HUES48 (cell line): ENCODE data around the gene GBX1.

Experiments used
- H3K27ac ChIP-seq: one replicate; pipeline ENCODE4 v1.7.0; 2013; ENCODE audit warnings: low read depth, low read length, inconsistent platforms
- H3K27me3 ChIP-seq: 2 replicates; pipeline ENCODE4 v1.6.1; 2013; ENCODE audit warnings: mild to moderate bottlenecking, low read length; ENCODE audit not compliant: control insufficient read depth, insufficient read depth
- H3K36me3 ChIP-seq: 2 replicates; pipeline ENCODE4 v1.6.1; 2013; ENCODE audit warnings: low read length; ENCODE audit not compliant: control insufficient read depth, insufficient read depth
- H3K4me1 ChIP-seq: 2 replicates; pipeline ENCODE4 v1.6.1; 2013; ENCODE audit warnings: mild to moderate bottlenecking, low read length; ENCODE audit not compliant: control insufficient read depth, insufficient read depth
- H3K4me3 ChIP-seq: 2 replicates; pipeline ENCODE4 v1.5.1; 2013; ENCODE audit warnings: mild to moderate bottlenecking, low read depth, low read length
- H3K9ac ChIP-seq: 2 replicates; pipeline ENCODE4 v1.6.1; 2013; ENCODE audit warnings: mild to moderate bottlenecking, low read depth, low read length, moderate library complexity
- H3K9me3 ChIP-seq: 2 replicates; pipeline ENCODE4 v1.6.1; 2013; ENCODE audit warnings: low read length; ENCODE audit not compliant: control insufficient read depth, insufficient read depth

GBX1 gene

GRCh38 chr7:151167197-151167961 is at the start of gene GBX1:
Gene GBX1, minus strand, starts transcription at chr7:151167694. Its CDS starts 146 bp downstream, at chr7:151167548.
- Histone ChIP-seq H3K27me3 (peaks cover 96% of the 10 kb centered on the region), H3K27ac (no peak within 1 kb of the TSS), H3K4me3 (peak within 1 kb of the TSS; percentile 67), H3K36me3 (no peaks in the 10 kb centered on the region), H3K9me3 (no peaks in the 10 kb centered on the region), H3K4me1 (0 out of 2 replicates have a peak, but pooled peaks cover 4% of the 10 kb centered on the region), H3K9ac (no peak within 1 kb of the TSS)

GRCh38 chr7:151215396-151215795 is 47.9 kb upstream of the GBX1 start:
- H3K9ac ChIP-seq = no peak overlapping the region
- H3K4me3 ChIP-seq = no peak overlapping the region
- H3K9me3 ChIP-seq = no peaks in the 10 kb centered on the region
- H3K27me3 ChIP-seq = no peaks in the 10 kb centered on the region
- peaks cover 85% of the 10 kb centered on the region for H3K36me3 ChIP-seq
- no peak overlapping the region for H3K27ac ChIP-seq
- H3K4me1 ChIP-seq = peaks cover 8% of the 10 kb centered on the region; the same call in 1 of the 2 replicates

GRCh38 chr7:151213826-151214225 is 46.3 kb upstream of the GBX1 start:
- H3K36me3 ChIP-seq = peaks cover 71% of the 10 kb centered on the region

GRCh38 chr7:151212626-151213025 is 45.1 kb upstream of the GBX1 start:
- H3K9me3 ChIP-seq = no peaks in the 10 kb centered on the region
- no peak overlapping the region for H3K4me3 ChIP-seq
- no peak overlapping the region for H3K27ac ChIP-seq
- peaks cover 8% of the 10 kb centered on the region for H3K4me1 ChIP-seq
- no peaks in the 10 kb centered on the region for H3K27me3 ChIP-seq
- H3K36me3 ChIP-seq = peaks cover 59% of the 10 kb centered on the region
- H3K9ac ChIP-seq = no peak overlapping the region

More at GRCh38 chr7:151213826-151214225, 46.3 kb upstream of the GBX1 start:
- H3K27me3 ChIP-seq = no peaks in the 10 kb centered on the region
- H3K4me3 ChIP-seq = no peak overlapping the region
- H3K9ac ChIP-seq = no peak overlapping the region
- H3K9me3 ChIP-seq = no peaks in the 10 kb centered on the region
- peaks cover 8% of the 10 kb centered on the region for H3K4me1 ChIP-seq
- no peak overlapping the region for H3K27ac ChIP-seq

GRCh38 chr7:151211155-151211772 is 43.8 kb upstream of the GBX1 start:
- peaks cover 8% of the 10 kb centered on the region for H3K4me1 ChIP-seq
- H3K27ac ChIP-seq = no peak overlapping the region
- no peak overlapping the region for H3K4me3 ChIP-seq
- H3K36me3 ChIP-seq = peaks cover 45% of the 10 kb centered on the region
- no peaks in the 10 kb centered on the region for H3K27me3 ChIP-seq
- H3K9me3 ChIP-seq = no peaks in the 10 kb centered on the region
- H3K9ac ChIP-seq = no peak overlapping the region

- Histone ChIP-seq H3K36me3 (peaks cover 35% of the 10 kb centered on the region), H3K9ac (no peak within 1 kb of the TSS), H3K4me3 (no peak within 1 kb of the TSS), H3K9me3 (no peaks in the 10 kb centered on the region), H3K27ac (no peak within 1 kb of the TSS), H3K4me1 (peaks cover 8% of the 10 kb centered on the region), H3K27me3 (no peaks in the 10 kb centered on the region)
Measured at GRCh38 chr7:151210087-151210854, 42.8 kb upstream of the GBX1 start, which contains the start of gene H2BK1. Gene H2BK1, minus strand, starts transcription at chr7:151210488. Its CDS starts 170 bp downstream, at chr7:151210318.

- Histone ChIP-seq H3K27ac (no peak overlapping the region), H3K27me3 (no peaks in the 10 kb centered on the region), H3K4me1 (peaks cover 8% of the 10 kb centered on the region), H3K9ac (no peak overlapping the region), H3K9me3 (no peaks in the 10 kb centered on the region), H3K36me3 (peaks cover 28% of the 10 kb centered on the region), H3K4me3 (no peak overlapping the region)
Measured at GRCh38 chr7:151209588-151209987, 42.1 kb upstream of the GBX1 start.

- Histone ChIP-seq H3K9ac (no peak overlapping the region), H3K36me3 (peaks cover 16% of the 10 kb centered on the region), H3K27ac (no peak overlapping the region), H3K4me3 (no peak overlapping the region), H3K27me3 (no peaks in the 10 kb centered on the region), H3K9me3 (no peaks in the 10 kb centered on the region), H3K4me1 (peaks cover 8% of the 10 kb centered on the region)
Measured at GRCh38 chr7:151208253-151208862, 40.9 kb upstream of the GBX1 start.

- Histone ChIP-seq H3K27ac (no peak overlapping the region), H3K9ac (no peak overlapping the region), H3K27me3 (no peaks in the 10 kb centered on the region), H3K36me3 (peaks cover 10% of the 10 kb centered on the region; the same call in 1 of the 2 replicates), H3K9me3 (no peaks in the 10 kb centered on the region), H3K4me3 (no peak overlapping the region), H3K4me1 (peaks cover 8% of the 10 kb centered on the region)
Measured at GRCh38 chr7:151207804-151208203, 40.3 kb upstream of the GBX1 start.

- Histone ChIP-seq H3K9me3 (no peaks in the 10 kb centered on the region), H3K4me1 (peaks cover 8% of the 10 kb centered on the region), H3K4me3 (no peak overlapping the region), H3K9ac (no peak overlapping the region), H3K36me3 (peaks cover 5% of the 10 kb centered on the region; the same call in 1 of the 2 replicates), H3K27ac (no peak overlapping the region), H3K27me3 (no peaks in the 10 kb centered on the region)
Measured at GRCh38 chr7:151207315-151207714, 39.8 kb upstream of the GBX1 start.
